Activated T-cell treated with anti-CD3 and anti-CD28 coated beads for 4 hours (primary cell): ENCODE measurements around the gene MRLN.
"Not testable (repeated sequence)": the region's sequence is repeated elsewhere in the genome, so short reads cannot be mapped to it uniquely, and the experiment has no call there.

Source experiments
- DNase-seq: peaks from one replicate; pipeline ENCODE4 v3.0.0-alpha.2; 2020

The MRLN gene

GRCh38 chr10:59753267-59753666 lies at the start of gene MRLN:
TSS of gene MRLN (minus strand) at chr10:59753455.
- no peak for DNase-seq

GRCh38 chr10:59801171-59801570 lies 47.9 kb upstream of the MRLN start:
- no peak for DNase-seq

- no peak for DNase-seq
Observed at GRCh38 chr10:59799421-59799820, 46.2 kb upstream of the MRLN start.

GRCh38 chr10:59793919-59794318 lies 40.7 kb upstream of the MRLN start:
- no peak for DNase-seq

GRCh38 chr10:59792812-59793211 lies 39.6 kb upstream of the MRLN start:
- no peak for DNase-seq

GRCh38 chr10:59791601-59792000 lies 38.3 kb upstream of the MRLN start:
- DNase-seq: no peak

GRCh38 chr10:59790080-59790479 lies 36.8 kb upstream of the MRLN start:
- DNase-seq: not testable (repeated sequence)

GRCh38 chr10:59788914-59789313 lies 35.7 kb upstream of the MRLN start:
- not testable (repeated sequence) for DNase-seq

GRCh38 chr10:59787032-59787431 lies 33.8 kb upstream of the MRLN start:
- not testable (repeated sequence) for DNase-seq

- not testable (repeated sequence) for DNase-seq
Observed at GRCh38 chr10:59785476-59785875, 32.2 kb upstream of the MRLN start.

GRCh38 chr10:59781511-59781910 lies 28.3 kb upstream of the MRLN start:
- DNase-seq: no peak

GRCh38 chr10:59779756-59780533 lies 26.7 kb upstream of the MRLN start:
- DNase-seq: no peak

GRCh38 chr10:59774451-59774850 lies 21.2 kb upstream of the MRLN start:
- no peak for DNase-seq

GRCh38 chr10:59773088-59773487 lies 19.8 kb upstream of the MRLN start:
- no peak for DNase-seq

- no peak for DNase-seq
Observed at GRCh38 chr10:59771162-59771807, 18.0 kb upstream of the MRLN start.

- no peak for DNase-seq
Observed at GRCh38 chr10:59770689-59771088, 17.4 kb upstream of the MRLN start.

- DNase-seq: no peak
Observed at GRCh38 chr10:59762505-59762904, 9.2 kb upstream of the MRLN start.

- DNase-seq: no peak
Observed at GRCh38 chr10:59757966-59758365, 4.7 kb upstream of the MRLN start.

- no peak for DNase-seq
Observed at GRCh38 chr10:59754951-59755350, 1.7 kb upstream of the MRLN start.

- DNase-seq: no peak
Observed at GRCh38 chr10:59752278-59752940, 846 bp downstream of the MRLN start.

GRCh38 chr10:59750155-59750945 lies 2.9 kb downstream of the MRLN start:
- no peak for DNase-seq

GRCh38 chr10:59748834-59749233 lies 4.4 kb downstream of the MRLN start:
- no peak for DNase-seq

- DNase-seq: no peak
Observed at GRCh38 chr10:59745163-59745650, 8.0 kb downstream of the MRLN start.
